ENCODE data around the gene BST1. TPM values are rescaled to one million over a fixed set of nuclear protein-coding genes. Genes with fewer than 3 reads are reported as not detected.

The BST1 gene
- total RNA-seq, 1 experiment from 2014 or later: 3.0 TPM

- ATAC-seq (no peak), DNase-seq (ENCODE audit: low read depth, low spot score) (no peak)
- ChIA-PET CTCF (no interaction called here), POLR2A (no interaction called here)
- H3K36me3 ChIP-seq (ENCODE audit: control insufficient read depth, insufficient read depth, low read length): no peaks in the 10 kb centered on the region
- no peak overlapping the region for H3K4me3 ChIP-seq (ENCODE audit: low read depth in 2 of 2, low read length in 2 of 2)
- intact Hi-C loops (cut with micrococcal nuclease; ENCODE audit: unreplicated experiment) (no loop called here), in situ Hi-C loops (cut with HindIII; ENCODE audit: low pct_unique_long_range_greater_than_20kb, low sequenced_read_pairs) (no loop called here)
- no peaks in the 10 kb centered on the region for H3K27me3 ChIP-seq (ENCODE audit: control insufficient read depth, insufficient read depth, low read length)
- no peaks in the 10 kb centered on the region for H3K4me1 ChIP-seq (ENCODE audit: control insufficient read depth, insufficient read depth, low read length)
- no peaks in the 10 kb centered on the region for H3K9me3 ChIP-seq (ENCODE audit: control insufficient read depth, insufficient read depth, low read depth, low read length)
- BruUV-seq (replicated peaks): no TSS peak
- H3K27ac ChIP-seq (ENCODE audit: low read length): no peak overlapping the region
- TF ChIP-seq CTCF (IDR thresholded peaks at IDR 0.05) (no peak), POLR2AphosphoS5 (IDR thresholded peaks at IDR 0.05; ENCODE audit: low read depth, low read length) (no peak), TCF7L2 (IDR thresholded peaks at IDR 0.05; ENCODE audit: low read depth, low read length) (no peak), SIN3A (IDR thresholded peaks at IDR 0.05; ENCODE audit: borderline replicate concordance, insufficient read depth, low read depth, low read length) (no peak), REST (IDR thresholded peaks at IDR 0.05; ENCODE audit: insufficient read depth in 1 of 2, low read depth in 2 of 2, low read length in 1 of 2) (no peak)
These were observed 18.0 kb downstream of the BST1 start for GRCh38 chr4:15720851-15721250.

- H3K36me3 ChIP-seq (ENCODE audit: control insufficient read depth, insufficient read depth, low read length): no peaks in the 10 kb centered on the region
- no peak for TF ChIP-seq CTCF (IDR thresholded peaks at IDR 0.05)
- no peak for TF ChIP-seq SIN3A (IDR thresholded peaks at IDR 0.05; ENCODE audit: borderline replicate concordance, insufficient read depth, low read depth, low read length)
- TF ChIP-seq POLR2AphosphoS5 (IDR thresholded peaks at IDR 0.05; ENCODE audit: low read depth, low read length): no peak
- no peak for TF ChIP-seq TCF7L2 (IDR thresholded peaks at IDR 0.05; ENCODE audit: low read depth, low read length)
- no peak for TF ChIP-seq REST (IDR thresholded peaks at IDR 0.05; ENCODE audit: insufficient read depth in 1 of 2, low read depth in 2 of 2, low read length in 1 of 2)
- in situ Hi-C loops (cut with HindIII; ENCODE audit: low pct_unique_long_range_greater_than_20kb, low sequenced_read_pairs) (no loop called here), intact Hi-C loops (cut with micrococcal nuclease; ENCODE audit: unreplicated experiment) (no loop called here)
- H3K27me3 ChIP-seq (ENCODE audit: control insufficient read depth, insufficient read depth, low read length): no peaks in the 10 kb centered on the region
- no peaks in the 10 kb centered on the region for H3K9me3 ChIP-seq (ENCODE audit: control insufficient read depth, insufficient read depth, low read depth, low read length)
- BruUV-seq (replicated peaks): no TSS peak
- H3K4me1 ChIP-seq (ENCODE audit: control insufficient read depth, insufficient read depth, low read length): no peaks in the 10 kb centered on the region
- POLR2A ChIA-PET: no interaction called here
- ATAC-seq (no peak), DNase-seq (ENCODE audit: low read depth, low spot score) (no peak)
- H3K4me3 ChIP-seq (ENCODE audit: low read depth in 2 of 2, low read length in 2 of 2): no peak overlapping the region
- CTCF ChIA-PET: no interaction called here
- no peak overlapping the region for H3K27ac ChIP-seq (ENCODE audit: low read length)
These were observed 22.7 kb downstream of the BST1 start for GRCh38 chr4:15725608-15726007.
